H7 (cell line): Measurements from ENCODE around the gene DCLK1. TPM values are rescaled to one million over a fixed set of nuclear protein-coding genes. Genes with fewer than 3 reads are reported as not detected.

ENCODE experiments used
- DNase-seq: peaks from one replicate; pipeline ENCODE4 v3.0.0; 2012
- H3K27me3 ChIP-seq: 2 replicates; pipeline ENCODE4 v1.6.0; 2011; ENCODE audit warnings: mild to moderate bottlenecking, low read length; ENCODE audit not compliant: control insufficient read depth, insufficient read depth
- H3K36me3 ChIP-seq: replicated peaks from 2 replicates; pipeline ENCODE4 v1.5.1; 2011; ENCODE audit warnings: low read length; ENCODE audit not compliant: control insufficient read depth, insufficient read depth
- H3K4me3 ChIP-seq: 2 replicates; pipeline ENCODE4 v1.5.1; 2011; ENCODE audit warnings: low read depth, mild to moderate bottlenecking, control low read depth, low read length, moderate library complexity; ENCODE audit not compliant: insufficient read depth
- total RNA-seq: library from RNA; depleted of rRNA; stranded (reverse); fragments of >200 nt; shearing (Covaris generic); gene quantifications from 2 replicates; pipeline ENCODE4 v1.2.3, GENCODE V29; 2014; rRNA removed

Gene DCLK1
- 10.4 and 12.8 TPM in 2 replicates for total RNA-seq

DNA sequence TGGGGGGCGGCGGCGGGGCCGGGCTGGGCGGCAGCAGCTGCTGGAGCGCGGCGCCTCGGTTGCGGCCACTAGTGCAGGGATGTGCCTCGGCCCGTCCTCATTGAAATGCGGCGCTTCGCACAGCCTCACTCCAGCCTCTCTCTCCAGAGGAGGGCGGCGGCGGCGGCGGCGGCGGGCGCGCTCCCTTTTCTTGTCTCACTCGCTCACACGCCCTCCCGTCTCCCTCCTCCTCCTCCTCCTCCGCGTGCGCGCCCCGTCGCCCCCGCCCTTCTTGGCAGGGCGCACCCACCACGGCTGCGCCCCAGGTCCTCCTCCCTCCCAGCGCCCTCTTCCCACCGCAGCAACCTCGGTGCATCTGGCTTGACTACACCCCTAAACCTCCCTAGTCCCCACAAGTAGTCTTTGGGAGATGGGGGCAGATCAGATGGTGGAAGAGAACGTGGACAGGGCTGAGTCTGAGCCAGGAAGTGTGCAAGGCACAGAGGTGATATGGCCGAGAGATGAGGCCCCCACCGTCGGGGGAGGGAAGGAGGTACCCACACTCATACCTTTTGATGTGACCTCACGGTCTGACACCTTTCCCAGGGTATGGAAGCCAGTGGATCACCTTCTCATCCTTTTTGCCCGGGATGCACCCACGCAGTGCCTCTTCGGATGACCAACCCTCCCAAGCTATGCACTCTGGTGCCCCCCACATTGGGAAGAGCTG is at the start of gene DCLK1:
DCLK1 (minus strand) TSS at position 161 of the 709 bp plus-strand sequence.
- DNase-seq, result peak; percentile 80
- H3K4me3 ChIP-seq, result peak within 1 kb of the TSS; percentile 51
- no peaks in the 10 kb centered on the region for H3K36me3 ChIP-seq
- peaks cover 25% of the 10 kb centered on the region for H3K27me3 ChIP-seq

DNA sequence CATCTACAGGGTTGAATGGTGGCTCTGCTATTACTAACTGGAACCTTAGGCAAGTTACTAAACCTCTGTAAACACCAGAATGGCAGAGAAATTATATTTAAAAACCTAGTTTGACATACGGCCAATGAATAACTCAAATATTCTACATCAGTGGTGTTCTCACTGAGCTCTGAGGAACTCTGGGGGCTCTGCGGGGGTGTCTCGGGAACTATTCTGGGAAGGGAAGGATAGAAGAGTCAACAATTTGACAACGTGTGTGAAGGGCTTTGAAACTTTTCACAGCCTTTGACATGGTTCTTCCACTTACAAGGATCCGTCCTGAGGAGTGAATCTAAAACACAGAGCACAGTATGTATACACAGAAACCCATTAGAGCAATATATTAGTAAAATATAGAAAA is 44.4 kb upstream of the DCLK1 start:
- no peak for DNase-seq
- H3K27me3 ChIP-seq, result no peaks in the 10 kb centered on the region

DNA sequence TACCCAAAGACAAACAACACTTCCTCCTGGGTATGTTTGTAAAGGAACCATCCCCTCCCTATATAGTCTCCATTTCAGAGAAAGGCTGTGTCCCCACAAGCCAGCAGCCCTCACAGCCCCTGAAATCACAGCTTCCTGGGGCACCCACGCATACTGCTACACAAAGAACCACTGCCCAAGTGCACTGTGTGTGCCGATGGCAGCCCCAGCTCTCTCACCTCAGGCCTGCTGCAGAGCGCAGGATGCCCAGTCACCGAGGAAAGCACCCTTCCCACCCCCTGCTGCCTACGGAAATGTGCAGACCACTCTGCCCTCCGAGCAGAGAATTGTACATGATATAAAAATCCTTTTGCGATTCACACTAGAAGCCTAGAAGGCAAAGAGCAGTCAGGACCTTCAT is 43.7 kb upstream of the DCLK1 start:
- H3K36me3 ChIP-seq, result peaks cover 2% of the 10 kb centered on the region

More for the DNA sequence above, 44.4 kb upstream of the DCLK1 start:
- H3K4me3 ChIP-seq, result no peak overlapping the region
- H3K36me3 ChIP-seq, result no peaks in the 10 kb centered on the region

GRCh38 chr13:36173571-36174322 is 42.6 kb upstream of the DCLK1 start:
- no peak overlapping the region for H3K4me3 ChIP-seq
- H3K36me3 ChIP-seq, result peaks cover 2% of the 10 kb centered on the region
- DNase-seq, result no peak
- no peaks in the 10 kb centered on the region for H3K27me3 ChIP-seq

More for the DNA sequence above, 43.7 kb upstream of the DCLK1 start:
- DNase-seq, result no peak
- no peak overlapping the region for H3K4me3 ChIP-seq
- H3K27me3 ChIP-seq, result no peaks in the 10 kb centered on the region

GRCh38 chr13:36166046-36166445 is 34.9 kb upstream of the DCLK1 start:
- H3K4me3 ChIP-seq, result no peak overlapping the region
- peaks cover 2% of the 10 kb centered on the region for H3K36me3 ChIP-seq
- no peak for DNase-seq
- H3K27me3 ChIP-seq, result no peaks in the 10 kb centered on the region

DNA sequence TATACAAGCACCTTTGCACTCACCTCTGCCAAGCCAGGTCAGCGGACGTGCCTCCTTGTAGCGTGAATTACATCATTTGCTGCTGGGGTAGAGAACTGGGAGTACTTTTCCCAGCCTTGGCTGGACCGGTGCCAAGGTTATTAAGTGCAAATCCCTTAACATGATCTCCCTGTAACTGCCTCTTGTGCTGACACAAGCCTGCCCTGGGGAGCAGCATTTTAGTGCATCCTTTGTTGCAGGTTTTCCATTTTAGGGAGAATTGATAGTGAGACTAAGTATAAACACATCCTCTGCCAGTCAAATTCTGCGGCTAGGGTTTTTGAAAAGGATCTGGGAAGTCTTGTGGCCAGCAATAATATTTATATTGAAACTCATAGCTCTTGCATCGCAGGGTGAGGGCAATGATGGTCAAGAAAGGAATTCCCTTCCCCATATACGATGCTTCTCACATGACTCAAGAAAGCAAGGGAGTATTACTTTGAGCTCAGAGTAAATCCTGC is 32.7 kb upstream of the DCLK1 start:
- Histone ChIP-seq H3K27me3 (no peaks in the 10 kb centered on the region), H3K36me3 (no peaks in the 10 kb centered on the region), H3K4me3 (no peak overlapping the region)
- DNase-seq, result no peak

- H3K4me3 ChIP-seq, result no peak overlapping the region
- H3K27me3 ChIP-seq, result no peaks in the 10 kb centered on the region
- no peak for DNase-seq
- H3K36me3 ChIP-seq, result no peaks in the 10 kb centered on the region
Measured at GRCh38 chr13:36163286-36163685, 32.1 kb upstream of the DCLK1 start.

DNA sequence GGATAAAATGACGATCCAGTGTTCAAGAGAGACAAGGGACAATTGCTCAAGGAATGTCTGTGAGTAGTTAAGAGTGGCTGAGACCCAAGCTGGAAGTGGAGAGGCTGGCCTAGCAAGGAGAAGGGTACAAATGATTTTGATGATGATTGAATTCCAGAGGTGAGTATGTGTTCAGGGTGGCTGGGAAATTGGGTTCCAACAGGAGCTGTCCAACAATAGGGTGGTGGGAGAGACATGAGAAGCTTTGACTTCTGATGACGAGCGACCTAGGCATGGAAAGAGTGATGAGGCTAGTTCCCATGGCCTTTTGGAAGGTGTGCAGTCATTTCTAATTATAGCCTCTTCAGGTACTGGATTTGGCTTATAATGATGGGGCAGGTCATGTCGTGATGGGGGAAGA is 29.1 kb upstream of the DCLK1 start:
- Histone ChIP-seq H3K27me3 (no peaks in the 10 kb centered on the region), H3K4me3 (no peak overlapping the region), H3K36me3 (no peaks in the 10 kb centered on the region)
- no peak for DNase-seq

GRCh38 chr13:36158611-36159010 is 27.4 kb upstream of the DCLK1 start:
- no peak for DNase-seq
- H3K27me3 ChIP-seq, result no peaks in the 10 kb centered on the region

DNA sequence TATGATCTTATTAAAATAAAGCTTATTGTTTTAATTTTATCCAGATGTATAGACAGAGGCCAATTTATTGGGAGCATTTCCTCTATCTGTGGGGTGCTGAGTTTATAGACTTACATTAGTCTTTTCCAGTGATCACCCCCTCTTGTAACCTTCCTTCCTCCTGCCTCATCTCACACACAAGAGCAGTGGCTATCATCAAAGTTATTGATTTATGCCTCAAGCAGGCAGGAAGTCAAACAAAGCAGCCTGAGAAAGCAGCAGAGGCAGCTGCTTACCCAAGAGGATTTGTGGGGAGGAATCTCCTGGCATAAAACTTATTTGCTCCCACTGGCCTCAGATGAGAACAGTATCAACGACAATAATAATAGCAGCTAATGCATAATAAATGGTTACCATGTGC is 26.3 kb upstream of the DCLK1 start:
- DNase-seq, result no peak
- no peak overlapping the region for H3K4me3 ChIP-seq
- no peaks in the 10 kb centered on the region for H3K36me3 ChIP-seq
- H3K27me3 ChIP-seq, result no peaks in the 10 kb centered on the region

More at GRCh38 chr13:36158611-36159010, 27.4 kb upstream of the DCLK1 start:
- no peaks in the 10 kb centered on the region for H3K36me3 ChIP-seq
- H3K4me3 ChIP-seq, result no peak overlapping the region

DNA sequence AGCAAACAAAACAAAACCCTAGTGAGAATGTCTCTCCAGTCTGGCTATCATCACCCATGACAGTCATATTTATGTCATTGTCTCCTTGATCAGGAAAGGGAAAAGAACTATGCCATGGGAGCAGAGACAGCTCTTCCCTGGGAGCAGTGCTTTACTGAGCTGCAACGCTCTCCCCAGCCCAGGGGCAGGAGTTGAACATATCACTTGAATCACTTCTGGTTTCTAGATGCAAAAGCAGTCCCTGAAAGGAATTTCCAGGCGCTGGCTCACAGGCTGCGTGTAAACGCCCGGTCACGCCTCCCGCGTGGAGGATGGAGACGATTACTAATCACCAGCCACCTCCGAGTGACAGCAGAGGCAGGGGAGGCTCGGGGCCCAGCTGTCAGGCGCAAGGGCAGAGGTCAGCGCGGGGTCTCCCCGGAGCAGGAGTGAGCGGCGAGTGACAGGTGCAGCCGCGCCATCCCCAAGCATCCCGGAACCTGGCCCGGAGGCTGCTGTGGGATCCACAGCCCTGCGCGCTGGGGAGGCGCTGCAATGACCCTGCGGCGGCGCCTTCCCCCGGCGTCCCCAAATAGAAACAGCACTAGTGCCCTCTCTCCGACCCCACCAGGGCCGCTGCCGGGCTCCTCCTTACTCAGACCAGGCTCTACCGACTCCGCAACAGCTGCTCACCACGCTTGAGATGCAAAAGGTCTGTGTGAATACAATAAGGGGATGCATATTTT is 23.5 kb upstream of the DCLK1 start:
- peak overlapping the region; percentile 4; the same call in 1 of the 2 replicates for H3K4me3 ChIP-seq
- peak; percentile 72 for DNase-seq
- H3K36me3 ChIP-seq, result no peaks in the 10 kb centered on the region
- no peaks in the 10 kb centered on the region for H3K27me3 ChIP-seq

DNA sequence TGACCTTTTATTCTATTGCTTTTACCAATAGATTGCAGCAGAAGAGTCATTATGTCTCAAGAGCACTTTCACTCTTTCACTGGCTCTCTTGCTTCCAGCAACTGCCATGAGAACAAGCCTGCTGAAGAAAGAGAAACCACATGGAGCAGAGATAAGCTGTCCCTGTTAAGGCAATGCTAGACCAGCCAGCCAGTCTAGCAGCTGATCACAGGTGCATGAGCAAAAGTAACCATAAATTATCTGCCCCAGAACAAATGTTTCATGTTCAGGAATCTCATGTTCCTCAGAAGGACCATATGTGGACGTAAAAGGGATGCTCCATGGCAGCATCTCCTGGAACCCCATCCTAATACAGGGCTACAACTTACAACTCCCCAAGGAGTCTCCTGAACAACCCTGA is 20.4 kb upstream of the DCLK1 start:
- Histone ChIP-seq H3K4me3 (no peak overlapping the region), H3K27me3 (no peaks in the 10 kb centered on the region), H3K36me3 (no peaks in the 10 kb centered on the region)
- no peak for DNase-seq

DNA sequence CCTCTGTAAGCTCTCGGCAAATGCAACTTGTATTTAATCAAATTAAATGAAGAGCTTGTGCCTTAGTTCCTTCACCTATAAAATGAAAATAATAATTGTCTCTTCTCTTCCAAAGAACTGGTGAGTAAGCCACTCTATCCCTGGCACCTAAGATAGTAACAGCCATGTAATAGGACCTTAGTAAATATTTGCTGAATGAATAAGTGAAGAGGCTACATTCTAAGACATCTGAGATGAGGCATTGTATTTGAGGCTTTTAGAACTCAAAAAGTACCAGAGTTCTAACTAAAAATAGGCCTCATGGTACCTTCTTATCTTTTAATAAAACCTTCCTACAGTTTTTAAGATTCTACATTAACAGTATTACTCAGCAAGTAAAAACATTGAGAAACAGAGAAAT is 17.3 kb upstream of the DCLK1 start:
- no peak for DNase-seq
- no peaks in the 10 kb centered on the region for H3K36me3 ChIP-seq
- no peaks in the 10 kb centered on the region for H3K27me3 ChIP-seq
- no peak overlapping the region for H3K4me3 ChIP-seq

DNA sequence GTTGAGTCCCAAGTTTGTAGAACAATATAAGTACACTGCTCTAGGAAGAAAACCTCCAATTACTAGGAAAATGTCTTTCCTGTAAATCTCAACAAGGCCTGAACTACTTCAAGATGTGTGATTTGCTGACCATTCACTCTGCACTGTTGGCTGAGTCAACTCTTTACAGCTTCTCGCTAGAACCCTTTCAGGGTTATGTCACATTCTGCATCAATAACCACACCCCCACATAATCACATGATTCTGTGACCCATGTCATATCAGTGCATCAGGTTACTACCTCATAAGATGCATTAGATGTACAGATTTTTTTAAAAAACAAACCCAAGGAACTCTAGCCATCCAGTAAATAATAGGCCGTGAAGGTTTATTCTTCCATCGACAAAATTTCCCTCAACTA is 16.1 kb upstream of the DCLK1 start:
- Histone ChIP-seq H3K36me3 (no peaks in the 10 kb centered on the region), H3K4me3 (no peak overlapping the region), H3K27me3 (no peaks in the 10 kb centered on the region)
- DNase-seq, result no peak
